Transverse colon (tissue), 4 donors: Measurements from ENCODE around the gene ZNF609. TPM values are rescaled to one million over a fixed set of nuclear protein-coding genes. Genes with fewer than 3 reads are reported as not detected.
"Not testable (repeated sequence)": the region's sequence is repeated elsewhere in the genome, so short reads cannot be mapped to it uniquely, and the experiment has no call there.

Experiments used
- DNase-seq: peaks from one replicate; pipeline ENCODE4 v3.0.0-alpha.2; 2019
- H3K27ac ChIP-seq, 4 donors: fragments of 200-600 bp; sonication (generic); 2 replicates each; pipeline ENCODE4 v1.5.1; 2016 to 2018; ENCODE audit warnings: inconsistent platforms in 4 of 4
- H3K27me3 ChIP-seq: fragments of 200-600 bp; sonication (generic); 2 replicates; pipeline ENCODE4 v1.5.1; 2017; ENCODE audit warnings: inconsistent platforms
- H3K36me3 ChIP-seq, 4 donors: fragments of 200-600 bp; sonication (generic); 2 replicates each; pipeline ENCODE4 v1.5.1; 2017 to 2019; ENCODE audit warnings: inconsistent platforms in 4 of 4
- H3K4me1 ChIP-seq, 4 donors: fragments of 200-600 bp; sonication (generic); 2 replicates each; pipeline ENCODE4 v1.5.1; 2017 to 2020; ENCODE audit warnings: inconsistent platforms in 4 of 4
- H3K4me3 ChIP-seq, 4 donors: fragments of 200-600 bp; sonication (generic); 1 replicate in 1 of 4; 2 replicates in 3 of 4; pipeline versions ENCODE4 v1.5.1 to v1.6.1; 2017 to 2019; ENCODE audit warnings: inconsistent platforms in 4 of 4
- H3K9me3 ChIP-seq, 2 donors: fragments of 200-600 bp; sonication (generic); 2 replicates each; pipeline ENCODE4 v1.5.1; 2017 to 2019; ENCODE audit warnings: inconsistent platforms in 2 of 2
- EP300 ChIP-seq: sonication (generic); formaldehyde crosslinking; IDR thresholded peaks from one replicate; pipeline ENCODE4 v1.6.1; 2017; ENCODE audit warnings: antibody characterized with exemption, low read depth
- POLR2A ChIP-seq: fragments of 450-650 bp; IDR thresholded peaks from one replicate; pipeline ENCODE4 v1.6.1; 2016; ENCODE audit warnings: antibody characterized with exemption, mild to moderate bottlenecking, moderate library complexity
- POLR2AphosphoS5 ChIP-seq, 3 donors: sonication (generic); formaldehyde crosslinking; IDR thresholded peaks; one replicate each; pipeline ENCODE4 v1.6.1; 2016; ENCODE audit warnings: antibody characterized with exemption in 3 of 3
- WGBS, 2 donors: methylation state at CpG; one replicate each; pipeline ENCODE4 v1.1.5; 2018; ENCODE audit warnings: low coverage in 1 of 2; 5-methylcytosine and 5-hydroxymethylcytosine counted together
- in situ Hi-C, 4 donors: fragments of 200-750 bp; cut with MboI; loops; one replicate each; pipeline versions ENCODE4 v1.15.0 to v1.15.1; 2017; ENCODE audit warnings: low sequenced_read_pairs in 3 of 4, low pct_ligation_motif_present in 1 of 4, low pct_unique_long_range_greater_than_20kb in 1 of 4
- intact Hi-C: fragments of 100-400 bp; cut with DNase I; formaldehyde crosslinking; loops from one replicate; pipeline ENCODE4 v1.15.1; 2023; ENCODE audit warnings: low total_unique reads
- total RNA-seq, 4 donors: library from RNA; depleted of rRNA; stranded (reverse); fragments of >200 nt; gene quantifications; one replicate each; pipeline ENCODE4 v1.1.0, GENCODE V29; 2016
- TF ChIP-seq, protein P1 (sequence below), 5 experiments: fragments of 200-600 bp in 3 of 5; fragments of 450-650 bp in 2 of 5; sonication (generic) in 3 of 5; IDR thresholded peaks; 1 replicate in 2 of 5; 2 replicates in 3 of 5; pipeline ENCODE4 v1.5.1; 2016 to 2017; ENCODE audit warnings: antibody characterized with exemption in 5 of 5, inconsistent platforms in 3 of 5, mild to moderate bottlenecking in 2 of 5, moderate library complexity in 1 of 5

The ZNF609 gene
- total RNA-seq, 4 donors from 2014 or later, result 16.1 to 34.8 (median 28.2) TPM

DNA sequence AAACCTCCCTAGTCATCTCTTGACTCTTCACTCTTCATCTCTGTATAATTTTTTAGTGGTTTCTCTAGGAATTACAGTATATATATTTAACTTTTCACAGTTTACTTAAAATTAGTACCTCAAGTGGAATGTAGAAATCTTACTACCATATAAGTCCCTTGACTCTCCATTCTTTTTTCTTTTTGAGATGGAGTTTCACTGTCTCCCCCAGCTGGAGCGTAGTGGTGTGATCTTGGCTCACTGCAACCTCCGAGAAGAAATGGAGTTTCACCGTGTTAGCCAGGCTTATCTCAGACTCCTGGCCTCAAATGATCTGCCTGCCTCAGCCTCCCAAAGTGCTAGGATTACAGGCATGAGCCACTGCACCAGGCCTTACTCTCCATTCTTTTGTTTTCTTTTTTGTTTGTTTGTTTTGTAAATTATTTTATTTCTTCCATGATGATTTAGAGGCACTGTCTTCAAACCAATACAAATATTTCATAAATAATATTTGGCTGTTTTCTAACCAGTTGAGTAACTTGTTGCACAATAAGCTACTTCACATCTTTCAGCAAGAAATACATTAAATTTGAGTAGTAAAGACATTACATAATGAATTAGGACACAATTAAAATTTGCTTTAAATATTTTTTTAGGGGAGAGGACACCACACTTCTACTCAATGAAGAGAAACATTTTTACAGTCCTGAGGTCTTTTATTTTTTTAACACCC is 170.2 kb downstream of the ZNF609 start:
- no peaks in the 10 kb centered on the region for H3K9me3 ChIP-seq
- TF ChIP-seq POLR2AphosphoS5 (IDR thresholded peaks at IDR 0.05), result no peak
- H3K27ac ChIP-seq, result no peak overlapping the region
- DNase-seq, result no peak
- H3K27me3 ChIP-seq, result no peaks in the 10 kb centered on the region
- intact Hi-C loops (no loop called here), in situ Hi-C loops (loop anchor here in 1 of 4 donors (25.0 kb wide), 1 partner anchor 193 kb away; no protein-coding TSS in a partner anchor)
- 79 to 80% methylated on average over 3 of the region's 3 CpGs for WGBS, 2 donors
- H3K4me3 ChIP-seq, result no peak overlapping the region
- no peaks in the 10 kb centered on the region for H3K36me3 ChIP-seq
- H3K4me1 ChIP-seq, result peaks cover 5 to 37% (median 19%) of the 10 kb centered on the region in 4 donors

DNA sequence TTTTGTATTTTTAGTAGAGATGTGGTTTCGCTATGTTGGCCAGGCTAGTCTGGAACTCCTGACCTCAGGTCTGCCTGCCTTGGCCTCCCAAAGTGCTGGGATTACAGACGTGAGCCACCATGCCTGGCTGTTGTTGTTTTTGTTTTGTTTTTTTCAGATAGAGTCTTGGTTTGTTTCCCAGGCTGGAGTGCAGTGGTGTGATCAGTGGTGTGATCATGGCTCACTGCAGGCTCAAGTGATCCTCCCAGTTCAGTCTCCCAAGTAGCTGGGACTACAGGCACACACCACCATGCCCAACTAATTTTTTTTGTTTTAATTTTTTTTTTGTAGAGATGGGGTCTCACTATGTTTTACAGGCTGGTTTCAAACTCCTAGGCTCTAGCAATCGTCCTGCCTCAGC is 172.3 kb downstream of the ZNF609 start:
- H3K4me3 ChIP-seq, H3K27ac ChIP-seq, intact Hi-C loops, H3K36me3 ChIP-seq, H3K27me3 ChIP-seq, DNase-seq, H3K9me3 ChIP-seq: not testable (repeated sequence)
- in situ Hi-C loops, result loop anchor here in 1 of 4 donors (25.0 kb wide), 1 partner anchor 195 kb away; no protein-coding TSS in a partner anchor
- 93 to 100% methylated on average over 2 to 3 of the region's 3 CpGs for WGBS, 2 donors
- H3K4me1 ChIP-seq, result peaks cover 5 to 48% (median 30%) of the 10 kb centered on the region in 4 donors

DNA sequence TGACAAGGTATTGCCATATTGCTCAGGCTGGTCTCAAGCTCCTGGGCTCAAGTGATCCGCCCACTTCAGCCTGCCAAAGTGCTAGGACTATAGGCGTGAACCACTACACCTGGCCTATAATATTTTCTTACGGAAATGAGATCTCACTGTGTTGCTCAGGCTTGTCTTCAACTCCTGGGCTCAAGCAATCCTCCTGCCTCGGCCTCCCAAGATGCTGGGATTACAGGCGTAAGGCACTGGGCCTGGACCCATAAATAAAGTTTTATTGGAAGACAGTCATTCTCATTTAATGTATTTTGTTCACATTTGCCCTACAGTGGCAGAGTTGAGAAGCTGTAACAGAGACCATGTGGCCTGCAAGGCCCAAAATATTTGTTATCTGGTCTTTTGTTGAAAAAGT is 173.0 kb downstream of the ZNF609 start:
- WGBS, 2 donors, result 96 to 100% methylated on average over 3 to 5 of the region's 5 CpGs
- no peak overlapping the region for H3K4me3 ChIP-seq
- H3K4me1 ChIP-seq, result peaks cover 5 to 48% (median 30%) of the 10 kb centered on the region in 4 donors
- H3K9me3 ChIP-seq, result no peaks in the 10 kb centered on the region
- H3K36me3 ChIP-seq, result no peaks in the 10 kb centered on the region
- peak overlapping the region in 3 of 4 donors; percentile 30 to 61 (median 51) for H3K27ac ChIP-seq
- in situ Hi-C loops (loop anchor here in 1 of 4 donors (25.0 kb wide), 1 partner anchor 196 kb away; no protein-coding TSS in a partner anchor), intact Hi-C loops (no loop called here)
- TF ChIP-seq POLR2AphosphoS5 (IDR thresholded peaks at IDR 0.05), result no peak
- no peak for DNase-seq
- H3K27me3 ChIP-seq, result no peaks in the 10 kb centered on the region

DNA sequence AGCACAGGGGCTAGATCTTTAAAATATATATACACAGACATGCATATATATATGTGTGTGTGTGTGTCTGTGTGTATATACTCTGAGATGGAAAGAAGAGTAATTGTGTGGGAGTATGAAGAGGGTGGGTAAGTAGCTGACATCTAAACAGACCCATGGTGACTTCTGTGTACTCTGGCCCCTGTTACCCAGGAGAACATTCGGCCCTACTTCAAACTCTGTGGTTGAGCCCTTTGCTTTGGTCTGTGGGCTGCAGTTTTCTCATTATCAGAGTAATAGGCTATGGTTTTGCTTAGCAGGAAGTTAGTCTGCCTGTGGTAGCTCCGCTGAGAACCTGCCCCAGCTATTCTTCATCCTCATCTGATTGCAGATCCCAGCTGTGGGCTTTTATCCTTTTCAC is 173.6 kb downstream of the ZNF609 start:
- H3K27ac ChIP-seq, result peak overlapping the region; percentile 30 to 61 (median 56)
- H3K27me3 ChIP-seq, result no peaks in the 10 kb centered on the region
- no peak for TF ChIP-seq EP300
- TF ChIP-seq, protein P1, sequence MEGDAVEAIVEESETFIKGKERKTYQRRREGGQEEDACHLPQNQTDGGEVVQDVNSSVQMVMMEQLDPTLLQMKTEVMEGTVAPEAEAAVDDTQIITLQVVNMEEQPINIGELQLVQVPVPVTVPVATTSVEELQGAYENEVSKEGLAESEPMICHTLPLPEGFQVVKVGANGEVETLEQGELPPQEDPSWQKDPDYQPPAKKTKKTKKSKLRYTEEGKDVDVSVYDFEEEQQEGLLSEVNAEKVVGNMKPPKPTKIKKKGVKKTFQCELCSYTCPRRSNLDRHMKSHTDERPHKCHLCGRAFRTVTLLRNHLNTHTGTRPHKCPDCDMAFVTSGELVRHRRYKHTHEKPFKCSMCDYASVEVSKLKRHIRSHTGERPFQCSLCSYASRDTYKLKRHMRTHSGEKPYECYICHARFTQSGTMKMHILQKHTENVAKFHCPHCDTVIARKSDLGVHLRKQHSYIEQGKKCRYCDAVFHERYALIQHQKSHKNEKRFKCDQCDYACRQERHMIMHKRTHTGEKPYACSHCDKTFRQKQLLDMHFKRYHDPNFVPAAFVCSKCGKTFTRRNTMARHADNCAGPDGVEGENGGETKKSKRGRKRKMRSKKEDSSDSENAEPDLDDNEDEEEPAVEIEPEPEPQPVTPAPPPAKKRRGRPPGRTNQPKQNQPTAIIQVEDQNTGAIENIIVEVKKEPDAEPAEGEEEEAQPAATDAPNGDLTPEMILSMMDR (IDR thresholded peaks at IDR 0.05), result no peak
- no peak for TF ChIP-seq POLR2AphosphoS5 (IDR thresholded peaks at IDR 0.05)
- TF ChIP-seq POLR2A, result no peak
- no peak overlapping the region for H3K4me3 ChIP-seq
- intact Hi-C loops (no loop called here), in situ Hi-C loops (loop anchor here in 1 of 4 donors (25.0 kb wide), 1 partner anchor 197 kb away; no protein-coding TSS in a partner anchor)
- no peaks in the 10 kb centered on the region for H3K36me3 ChIP-seq
- peaks cover 5 to 53% (median 31%) of the 10 kb centered on the region in 4 donors for H3K4me1 ChIP-seq
- no peaks in the 10 kb centered on the region for H3K9me3 ChIP-seq
- peak; percentile 24 for DNase-seq
- 60 to 64% methylated on average over 1 to 2 of the region's 2 CpGs for WGBS, 2 donors

DNA sequence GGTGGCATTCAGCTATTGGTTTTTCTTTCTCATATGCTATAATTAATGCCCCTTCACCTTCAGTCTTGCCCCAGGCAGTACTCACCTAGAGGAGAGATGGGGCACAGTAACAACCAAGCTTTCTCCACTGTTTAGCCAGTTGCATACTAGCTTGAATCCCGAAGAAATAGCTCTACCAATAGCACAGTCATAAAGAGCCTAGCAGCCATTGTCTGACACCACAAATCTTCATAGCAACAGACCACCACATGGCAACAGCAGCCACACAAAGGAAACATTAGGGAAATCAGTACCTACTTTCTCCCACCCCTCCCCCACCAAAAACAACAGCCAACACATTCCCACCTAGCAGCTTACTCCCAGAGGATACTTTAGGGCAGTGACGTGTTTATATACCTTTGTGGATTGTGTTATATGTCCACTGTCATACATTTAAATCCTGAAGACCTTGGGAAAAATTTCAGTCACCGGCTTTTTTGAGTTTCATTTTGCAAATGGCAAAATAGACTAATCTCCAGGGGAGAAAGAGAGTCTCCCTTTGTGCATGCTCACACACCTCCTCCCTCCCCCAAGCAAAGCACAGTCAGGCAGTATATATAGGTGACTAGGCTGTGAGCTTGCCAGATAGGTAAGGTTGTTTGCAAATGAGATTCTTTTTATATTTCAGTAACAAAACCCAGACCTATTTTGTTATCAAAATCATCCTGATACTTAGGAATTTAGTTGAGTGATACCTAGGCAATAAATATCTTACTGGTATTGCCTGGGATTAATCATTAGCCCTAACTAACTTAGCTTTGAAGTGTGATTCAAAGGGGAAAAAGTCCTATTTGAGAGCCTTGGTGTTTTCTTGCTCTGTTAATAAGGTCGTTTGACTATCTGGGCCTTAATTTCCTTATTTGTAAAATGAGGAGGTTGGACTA is 174.5 kb downstream of the ZNF609 start:
- H3K4me3 ChIP-seq, result no peak overlapping the region
- peak overlapping the region; percentile 51 to 72 (median 61) for H3K27ac ChIP-seq
- no peak for TF ChIP-seq EP300
- no peak for TF ChIP-seq POLR2A
- TF ChIP-seq, protein P1 (IDR thresholded peaks at IDR 0.05), result no peak
- no peak for TF ChIP-seq POLR2AphosphoS5 (IDR thresholded peaks at IDR 0.05)
- no peaks in the 10 kb centered on the region for H3K36me3 ChIP-seq
- WGBS, 2 donors, result 37 to 40% methylated on average over 1 to 4 of the region's 4 CpGs
- no peaks in the 10 kb centered on the region for H3K9me3 ChIP-seq
- intact Hi-C loops, result no loop called here
- no peak for DNase-seq
- no peaks in the 10 kb centered on the region for H3K27me3 ChIP-seq
- peaks cover 6 to 61% (median 39%) of the 10 kb centered on the region in 4 donors for H3K4me1 ChIP-seq
- in situ Hi-C loops, result loop anchor here in 1 of 4 donors (25.0 kb wide), 1 partner anchor 198 kb away; no protein-coding TSS in a partner anchor
